Thyroid gland (tissue), 4 donors: ENCODE results near the gene METTL25B. TPM values are rescaled to one million over a fixed set of nuclear protein-coding genes. Genes with fewer than 3 reads are reported as not detected.

Source experiments
- DNase-seq, 2 donors: peaks; one replicate each; pipeline ENCODE4 v3.0.0-alpha.2; 2019
- H3K27ac ChIP-seq, 3 donors: fragments of 200-600 bp; sonication (generic); 1 replicate in 2 of 3; 2 replicates in 1 of 3; pipeline ENCODE4 v1.5.1; 2016 to 2019; ENCODE audit warnings: mild to moderate bottlenecking in 1 of 3, moderate library complexity in 1 of 3
- H3K27me3 ChIP-seq: fragments of 200-600 bp; sonication (generic); one replicate; pipeline ENCODE4 v1.5.1; 2019
- H3K36me3 ChIP-seq, 2 donors: fragments of 200-600 bp; sonication (generic); one replicate each; pipeline ENCODE4 v1.5.1; 2016 to 2019
- H3K4me1 ChIP-seq, 2 donors: fragments of 200-600 bp; sonication (generic); one replicate each; pipeline ENCODE4 v1.5.1; 2017 to 2019
- H3K4me3 ChIP-seq, 3 donors: fragments of 200-600 bp; sonication (generic); replicated peaks in 1 of 3; 1 replicate in 2 of 3; 2 replicates in 1 of 3; pipeline ENCODE4 v1.5.1; 2016; ENCODE audit warnings: mild to moderate bottlenecking in 1 of 3
- H3K9me3 ChIP-seq: fragments of 200-600 bp; sonication (generic); one replicate; pipeline ENCODE4 v1.5.1; 2017
- CTCF ChIP-seq, 6 experiments: fragments of 200-600 bp in 3 of 6; fragments of 450-650 bp in 3 of 6; sonication (generic) in 3 of 6; IDR thresholded peaks; one replicate each; pipeline ENCODE4 v1.5.1; 2016 to 2019; ENCODE audit warnings: antibody characterized with exemption in 6 of 6, mild to moderate bottlenecking in 2 of 6, inconsistent platforms in 1 of 6, moderate library complexity in 1 of 6
- POLR2A ChIP-seq, 2 donors: fragments of 450-650 bp; IDR thresholded peaks; one replicate each; pipeline ENCODE4 v1.6.1; 2017; ENCODE audit warnings: antibody characterized with exemption in 2 of 2, mild to moderate bottlenecking in 2 of 2, moderate library complexity in 1 of 2
- WGBS, 2 donors: methylation state at CpG; one replicate each; pipeline ENCODE4 v1.1.5; 2017; 5-methylcytosine and 5-hydroxymethylcytosine counted together
- intact Hi-C: fragments of 100-400 bp; cut with DNase I; formaldehyde crosslinking; loops from one replicate; pipeline ENCODE4 v1.15.1; 2023
- total RNA-seq, 4 donors: library from RNA; depleted of rRNA; stranded (reverse); fragments of >200 nt; gene quantifications; one replicate each; pipeline ENCODE4 v1.2.3, GENCODE V29; 2016

The METTL25B gene
- total RNA-seq, 4 donors from 2014 or later = 15.5 to 33.4 (median 25.3) TPM

DNA sequence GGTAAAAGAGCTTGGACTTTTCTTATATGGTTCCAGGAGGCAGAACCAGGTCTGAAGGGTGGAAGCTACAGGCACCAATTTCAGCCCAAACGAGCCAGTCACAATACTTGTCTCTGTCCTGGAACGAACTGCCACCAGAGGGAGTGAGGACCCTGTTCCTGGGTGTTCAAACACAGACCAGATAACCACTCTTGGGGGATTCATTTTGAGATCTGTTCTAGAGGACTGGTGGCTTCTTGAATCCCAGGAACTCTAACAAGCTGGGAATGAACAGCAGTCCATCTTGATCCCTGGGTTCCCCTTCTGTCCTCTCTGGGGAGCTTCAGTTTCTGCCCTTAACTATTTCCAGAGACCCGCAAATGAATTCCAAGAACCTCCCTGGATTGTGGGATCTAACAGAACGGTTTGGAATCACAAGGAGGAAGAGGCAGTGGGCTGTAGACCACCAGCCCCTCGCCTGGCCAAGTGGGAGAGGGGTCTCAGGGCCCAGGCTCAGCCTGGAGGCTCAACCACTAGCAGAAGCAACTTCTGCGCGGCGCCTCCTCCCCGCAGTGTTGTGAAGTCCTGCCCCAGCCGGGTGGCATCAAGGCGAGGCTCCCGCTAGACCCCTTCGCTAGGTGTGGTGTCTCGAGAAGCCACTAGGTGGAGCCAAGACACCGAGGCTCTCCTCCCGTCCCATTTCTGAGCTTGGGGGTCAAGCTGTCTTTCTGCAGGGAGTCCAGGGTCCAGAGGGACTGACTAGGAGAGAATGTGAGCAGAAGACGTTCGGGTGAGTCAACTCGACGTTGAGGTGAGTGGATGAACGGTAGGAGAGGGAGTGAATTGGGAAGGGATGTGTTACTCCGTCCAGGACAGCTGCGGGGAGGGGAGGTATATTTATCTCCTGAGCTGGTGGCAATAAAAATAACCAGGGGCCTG is 39.0 kb upstream of the METTL25B start:
- H3K4me1 ChIP-seq = peaks cover 35 to 51% of the 10 kb centered on the region in 2 donors
- H3K27me3 ChIP-seq = no peaks in the 10 kb centered on the region
- no peak overlapping the region for H3K4me3 ChIP-seq
- intact Hi-C loops = loop anchor here (10.0 kb wide), 1 partner anchor 196 kb away; no protein-coding TSS in a partner anchor
- no peaks in the 10 kb centered on the region for H3K36me3 ChIP-seq
- TF ChIP-seq CTCF (IDR thresholded peaks at IDR 0.05) = peak; percentile 91 to 95 (median 95)
- TF ChIP-seq POLR2A (IDR thresholded peaks at IDR 0.05) = no peak
- peak overlapping the region in 1 of 3 donors; percentile 15 for H3K27ac ChIP-seq
- DNase-seq = peak; percentile 82
- H3K9me3 ChIP-seq = no peaks in the 10 kb centered on the region
- 0% methylated on average over 21 to 23 of the region's 23 CpGs for WGBS, 2 donors

DNA sequence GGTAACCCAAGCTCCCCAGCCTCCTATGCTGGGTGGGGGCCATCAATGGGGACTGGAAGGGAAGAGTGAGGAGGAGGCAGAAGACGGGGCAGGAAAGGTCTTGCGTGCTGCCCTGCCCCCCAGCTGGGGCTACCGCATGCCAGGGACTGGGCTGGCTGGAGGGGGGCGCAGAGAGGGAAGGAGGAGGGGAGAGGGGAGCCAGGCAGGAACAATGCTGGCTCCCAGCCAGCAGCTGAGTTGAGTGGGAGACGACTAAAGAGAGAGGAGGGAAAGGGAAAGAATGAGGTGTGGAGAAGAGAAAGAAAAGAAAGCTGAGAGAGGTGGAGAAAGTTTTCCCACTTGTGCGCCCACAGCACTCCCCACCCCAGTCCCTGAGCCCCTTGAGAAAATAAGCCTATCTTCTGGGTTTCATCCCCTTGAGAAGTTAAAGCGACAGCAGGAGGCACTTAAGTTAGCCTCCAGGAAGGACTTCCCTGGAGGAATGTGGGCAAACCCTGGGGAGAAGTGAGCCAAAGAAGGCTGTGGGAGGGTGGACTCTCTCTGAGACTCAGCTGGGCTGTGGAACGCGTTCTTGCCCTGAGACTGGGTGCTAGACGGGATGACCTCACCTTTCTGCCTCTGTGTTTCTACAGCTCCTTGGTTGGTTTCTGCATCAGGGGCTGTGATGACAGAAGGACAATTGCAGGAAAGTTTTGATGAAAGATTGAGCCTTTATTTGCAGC is 38.2 kb upstream of the METTL25B start:
- H3K4me1 ChIP-seq = peaks cover 35 to 51% of the 10 kb centered on the region in 2 donors
- H3K27ac ChIP-seq = peak overlapping the region in 1 of 3 donors; percentile 82
- intact Hi-C loops = loop anchor here (2.0 to 10.0 kb wide), 2 partner anchors 35 to 195 kb away; no protein-coding TSS in a partner anchor
- H3K4me3 ChIP-seq = peak overlapping the region in 1 of 3 donors; percentile 9
- DNase-seq = peak; percentile 45 to 70
- no peaks in the 10 kb centered on the region for H3K36me3 ChIP-seq
- H3K9me3 ChIP-seq = no peaks in the 10 kb centered on the region
- H3K27me3 ChIP-seq = no peaks in the 10 kb centered on the region
- WGBS, 2 donors = 17 to 19% methylated on average over 8 to 10 of the region's 10 CpGs
- TF ChIP-seq CTCF (IDR thresholded peaks at IDR 0.05) (no peak), POLR2A (IDR thresholded peaks at IDR 0.05) (no peak)

GRCh38 chr1:156690675-156691036 is 37.6 kb upstream of the METTL25B start:
- TF ChIP-seq POLR2A (IDR thresholded peaks at IDR 0.05) (no peak), CTCF (IDR thresholded peaks at IDR 0.05) (no peak)
- Histone ChIP-seq H3K4me3 (no peak overlapping the region), H3K27ac (peak overlapping the region in 1 of 3 donors; percentile 82), H3K4me1 (peaks cover 35 to 51% of the 10 kb centered on the region in 2 donors), H3K9me3 (no peaks in the 10 kb centered on the region), H3K27me3 (no peaks in the 10 kb centered on the region), H3K36me3 (no peaks in the 10 kb centered on the region)
- 66 to 77% methylated on average over 8 of the region's 8 CpGs for WGBS, 2 donors
- intact Hi-C loops = loop anchor here (2.0 kb wide), 1 partner anchor 34 kb away; no protein-coding TSS in a partner anchor
- DNase-seq = no peak

DNA sequence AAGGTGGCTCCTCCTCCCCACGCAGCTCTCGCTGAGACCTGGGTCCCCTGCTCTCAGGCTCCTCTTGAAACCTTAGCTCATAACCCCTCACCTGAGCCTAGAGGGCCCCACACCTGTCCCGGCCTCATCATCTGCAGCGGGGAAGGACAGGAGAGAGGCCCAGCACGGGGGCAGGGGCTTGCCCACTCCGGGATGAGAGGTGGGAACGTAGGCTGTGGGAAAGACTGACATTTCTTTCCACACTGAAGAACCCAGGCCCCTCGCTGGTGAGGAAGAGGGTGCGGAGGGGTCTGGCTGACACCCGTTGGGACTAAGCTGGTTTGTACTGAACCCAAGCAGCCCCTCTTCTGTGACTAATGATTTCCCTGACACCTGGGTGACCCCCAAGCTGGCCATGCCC is 37.1 kb upstream of the METTL25B start:
- 70 to 76% methylated on average over 8 to 10 of the region's 10 CpGs for WGBS, 2 donors
- TF ChIP-seq POLR2A (IDR thresholded peaks at IDR 0.05) (no peak), CTCF (IDR thresholded peaks at IDR 0.05) (no peak)
- H3K27ac ChIP-seq = peak overlapping the region in 2 of 3 donors; percentile 80 to 82

More for the DNA sequence above, 37.1 kb upstream of the METTL25B start:
- Histone ChIP-seq H3K36me3 (no peaks in the 10 kb centered on the region), H3K4me3 (no peak overlapping the region), H3K27me3 (no peaks in the 10 kb centered on the region), H3K4me1 (peaks cover 35 to 51% of the 10 kb centered on the region in 2 donors), H3K9me3 (no peaks in the 10 kb centered on the region)
- intact Hi-C loops = loop anchor here (2.0 kb wide), 1 partner anchor 34 kb away; no protein-coding TSS in a partner anchor
- no peak for DNase-seq
